GM12878 (cell line): ENCODE measurements around the gene ALG6. TPM values are rescaled to one million over a fixed set of nuclear protein-coding genes. Genes with fewer than 3 reads are reported as not detected.

Experiments used
- ATAC-seq: fragments of 200-7000 bp; cut with Tn5 transposase; 3 replicates; pipeline ENCODE4 v1.9.1; 2020; ENCODE audit warnings: mild to moderate bottlenecking, moderate library complexity
- BruUV-seq: library from RNA; stranded (reverse); fragments of 400-500 nt; replicated peaks from 2 replicates; lab custom pipeline; 2021; lab: Mats Ljungman, UMichigan
- CTCF ChIA-PET: fragments of 300-600 bp; sonication (Branson Sonifier 250); formaldehyde crosslinking; extraction: SDS; loops from one replicate; lab custom pipeline; 2021; ENCODE audit warnings: inconsistent platforms; lab: Yijun Ruan, JAX
- POLR2A ChIA-PET: fragments of 350-600 bp; formaldehyde crosslinking; extraction: SDS; loops from one replicate; lab custom pipeline; 2021; ENCODE audit warnings: inconsistent platforms; lab: Charles Lee
- RAD21 ChIA-PET: fragments of 300-600 bp; sonication (Branson Sonifier 250); formaldehyde crosslinking; loops from one replicate; lab custom pipeline; 2023; ENCODE audit warnings: antibody characterized with exemption; ENCODE audit not compliant: unreplicated experiment; lab: Charles Lee
- SMC1A ChIA-PET: fragments of 300-600 bp; sonication (Branson Sonifier 250); formaldehyde crosslinking; loops from one replicate; lab custom pipeline; 2023; ENCODE audit not compliant: unreplicated experiment, uncharacterized antibody; lab: Charles Lee
- DNase-seq: peaks from one replicate; pipeline ENCODE4 v3.0.0-alpha.2; 2011; ENCODE audit warnings: low read depth, low spot score
- FAIRE-seq: peaks from 3 replicates; lab custom pipeline; 2011; peaks lifted over from hg19 to GRCh38; lab: Jason Lieb, UNC
- H2AFZ ChIP-seq: 2 replicates; pipeline ENCODE4 v1.6.0; 2011; ENCODE audit warnings: low read depth, low read length, control low read depth; ENCODE audit not compliant: control insufficient read depth
- H3K27ac ChIP-seq: 2 replicates; pipeline ENCODE4 v1.5.1; 2011; ENCODE audit warnings: control low read depth; ENCODE audit not compliant: control insufficient read depth, insufficient read depth
- H3K27me3 ChIP-seq, 2 experiments: replicated peaks in 1 of 2; 2 replicates each; pipeline versions ENCODE4 v1.6.0 to v1.6.1; 2011; ENCODE audit warnings: low read length in 1 of 2; ENCODE audit not compliant: control insufficient read depth in 2 of 2, insufficient read depth in 2 of 2
- H3K36me3 ChIP-seq, 2 experiments: 2 replicates each; pipeline ENCODE4 v1.5.1; 2011; ENCODE audit warnings: low read length in 1 of 2; ENCODE audit not compliant: control insufficient read depth in 2 of 2, insufficient read depth in 2 of 2
- H3K4me1 ChIP-seq: 2 replicates; pipeline ENCODE4 v1.6.1; 2011; ENCODE audit warnings: mild to moderate bottlenecking, low read length, moderate library complexity, mixed read lengths; ENCODE audit not compliant: control insufficient read depth, insufficient read depth
- H3K4me2 ChIP-seq: 2 replicates; pipeline ENCODE4 v1.6.0; 2011; ENCODE audit warnings: control low read depth; ENCODE audit not compliant: control insufficient read depth, insufficient read depth
- H3K4me3 ChIP-seq: fragments of 200-600 bp; sonication (generic); 2 replicates; pipeline ENCODE4 v1.5.1; 2016
- H3K79me2 ChIP-seq: 2 replicates; pipeline ENCODE4 v1.6.0; 2011; ENCODE audit warnings: low read length; ENCODE audit not compliant: control insufficient read depth, insufficient read depth
- H3K9ac ChIP-seq: 2 replicates; pipeline ENCODE4 v1.8.0; 2011; ENCODE audit warnings: low read length, control low read depth, mixed read lengths; ENCODE audit not compliant: control insufficient read depth, insufficient read depth
- H3K9me3 ChIP-seq: replicated peaks from 3 replicates; pipeline ENCODE4 v1.5.1; 2011; ENCODE audit warnings: mild to moderate bottlenecking, low read length; ENCODE audit not compliant: control insufficient read depth, insufficient read depth
- H4K20me1 ChIP-seq: 2 replicates; pipeline ENCODE4 v1.6.0; 2011; ENCODE audit not compliant: control insufficient read depth, insufficient read depth
- BMI1 ChIP-seq: fragments of 450-650 bp; IDR thresholded peaks from 2 replicates; pipeline ENCODE4 v1.6.1; 2016; ENCODE audit warnings: mild to moderate bottlenecking, moderate library complexity, borderline replicate concordance
- GABPA ChIP-seq: IDR thresholded peaks from 2 replicates; pipeline ENCODE4 v1.6.1; 2014; ENCODE audit warnings: antibody characterized with exemption, low read depth, mild to moderate bottlenecking, inconsistent platforms
- KLF5 ChIP-seq: fragments of 450-650 bp; IDR thresholded peaks from 2 replicates; pipeline ENCODE4 v1.6.1; 2014; ENCODE audit warnings: mild to moderate bottlenecking; ENCODE audit not compliant: partially characterized antibody
- MLLT1 ChIP-seq: fragments of 450-650 bp; IDR thresholded peaks from 2 replicates; pipeline ENCODE4 v1.6.1; 2016; ENCODE audit warnings: mild to moderate bottlenecking
- ZNF217 ChIP-seq: fragments of 450-650 bp; IDR thresholded peaks from 2 replicates; pipeline ENCODE4 v1.6.1; 2017; ENCODE audit warnings: antibody characterized with exemption, mild to moderate bottlenecking
- WGBS: methylation state at CpG from one replicate; pipeline ENCODE4 v1.1.6; 2016; ENCODE audit warnings: low lambda C conversion rate; ENCODE audit not compliant: insufficient replicate concordance, insufficient coverage; ENCODE audit errors: missing lambda C conversion rate; 5-methylcytosine and 5-hydroxymethylcytosine counted together
- in situ Hi-C: fragments of 300-500 bp; cut with MboI; formaldehyde crosslinking; loops from 9 replicates; pipeline ENCODE4 v1.14.3; 2018; ENCODE audit warnings: mixed read lengths
- intact Hi-C: fragments of 100-400 bp; cut with micrococcal nuclease; formaldehyde crosslinking; loops from one replicate; pipeline ENCODE4 v1.14.2; 2022; ENCODE audit not compliant: unreplicated experiment
- polyA plus RNA-seq, 11 experiments: library from polyadenylated mRNA; depleted of rRNA in 4 of 11; unstranded in 6 of 11; stranded (reverse) in 5 of 11; fragments of >200 nt; fragmentation: Nextera tagmentation in 4 of 11; fragmentation: Illumina TruSeq in 1 of 11; extraction: Ambion mirVana in 4 of 11; extraction: Trizol in 1 of 11; gene quantifications; 1 replicate in 1 of 11; 2 replicates in 10 of 11; pipeline versions ENCODE4 v1.2.1 to v1.2.3, GENCODE V29; 2011 to 2016; ENCODE audit warnings: inconsistent platforms in 2 of 11, missing spikeins in 2 of 11, low read depth in 1 of 11
- total RNA-seq, 4 experiments: library from RNA; depleted of rRNA in 3 of 4; stranded (reverse); fragments of >200 nt in 3 of 4; fragmentation: Illumina TruSeq in 1 of 4; extraction: Trizol in 1 of 4; gene quantifications; 2 replicates each; pipeline versions ENCODE4 v1.2.1 to v1.2.3, GENCODE V29; 2013 to 2021

Gene ALG6
- total and polyA plus RNA-seq, 10 of the 15 experiments (the other 5 are each of a cell fraction or from before 2014, with no cell fraction given): 13.8 to 28.5 (median 17.1) TPM

GRCh38 chr1:63322944-63323864 is 44.2 kb upstream of the ALG6 start (continued):
- TF ChIP-seq MLLT1: no peak
- no peak for TF ChIP-seq ZNF217
- no peak for TF ChIP-seq KLF5
- no peak for TF ChIP-seq GABPA

- ATAC-seq (no peak), FAIRE-seq (no peak), DNase-seq (no peak)
- TF ChIP-seq BMI1: no peak
- no TSS peak for BruUV-seq
- 62% methylated on average over 67 of the region's 114 CpGs for WGBS
- POLR2A ChIA-PET: no interaction called here
- H3K79me2 ChIP-seq: no peaks in the 10 kb centered on the region
- H3K27ac ChIP-seq: no peak overlapping the region
- in situ Hi-C loops (no loop called here), intact Hi-C loops (no loop called here)
- no peaks in the 10 kb centered on the region for H3K36me3 ChIP-seq
- peaks cover 17 to 52% of the 10 kb centered on the region in 2 experiments for H3K27me3 ChIP-seq
- H3K4me1 ChIP-seq: no peaks in the 10 kb centered on the region; the same call in 1 of the 2 replicates
- peaks cover 1% of the 10 kb centered on the region; the same call in 1 of the 3 replicates for H3K9me3 ChIP-seq
- SMC1A ChIA-PET: interaction anchor here (0.7 kb wide), 1 partner anchor 1352 kb away, joined by 3 read pairs; no protein-coding TSS in a partner anchor
- no peak overlapping the region for H3K9ac ChIP-seq
- peak overlapping the region; percentile 82 for H3K4me2 ChIP-seq
- RAD21 ChIA-PET: no interaction called here
- no peaks in the 10 kb centered on the region for H4K20me1 ChIP-seq
- CTCF ChIA-PET: interaction anchor here (0.5 to 4.7 kb wide), 2 partner anchors 12 to 499 kb away, joined by 3 to 26 read pairs; no protein-coding TSS in a partner anchor
- H2AFZ ChIP-seq: no peak overlapping the region
- H3K4me3 ChIP-seq: no peak overlapping the region
Observed at GRCh38 chr1:63323865-63324778, 43.3 kb upstream of the ALG6 start.
